Caco-2 (cell line): ENCODE measurements around the gene RFX3. TPM values are rescaled to one million over a fixed set of nuclear protein-coding genes. Genes with fewer than 3 reads are reported as not detected.

Experiments used
- BruUV-seq: library from RNA; stranded (reverse); fragments of 400-500 nt; replicated peaks from 2 replicates; lab custom pipeline; 2021; lab: Mats Ljungman, UMichigan
- CTCF ChIA-PET: fragments of 300-600 bp; sonication (Branson Sonifier 250); formaldehyde crosslinking; loops from one replicate; lab custom pipeline; 2022; ENCODE audit warnings: antibody characterized with exemption; lab: Charles Lee
- POLR2A ChIA-PET: fragments of 300-600 bp; sonication (Branson Sonifier 250); formaldehyde crosslinking; loops from one replicate; lab custom pipeline; 2022; ENCODE audit warnings: antibody characterized with exemption; lab: Charles Lee
- DNase-seq, 2 experiments: peaks; one replicate each; pipeline versions ENCODE4 v3.0.0 to v3.0.0-alpha.2; 2020 to 2022
- H3K27me3 ChIP-seq: replicated peaks from 2 replicates; pipeline ENCODE4 v1.6.0; 2011; ENCODE audit warnings: low read length; ENCODE audit not compliant: control insufficient read depth, insufficient read depth
- H3K36me3 ChIP-seq: 2 replicates; pipeline ENCODE4 v1.5.1; 2011; ENCODE audit warnings: low read length; ENCODE audit not compliant: control insufficient read depth, insufficient read depth
- H3K4me1 ChIP-seq: fragments of 250-450 bp; sonication (Bioruptor Pico); 2 replicates; pipeline ENCODE4 v1.5.1; 2020; ENCODE audit warnings: mild to moderate bottlenecking
- H3K4me3 ChIP-seq: 2 replicates; pipeline ENCODE4 v1.5.1; 2011; ENCODE audit warnings: low read depth, mild to moderate bottlenecking, control low read depth, low read length
- H3K9me3 ChIP-seq: fragments of 250-450 bp; sonication (Bioruptor Pico); 2 replicates; pipeline ENCODE4 v1.5.1; 2020; ENCODE audit warnings: mild to moderate bottlenecking, moderate library complexity
- H3K27ac Mint-ChIP-seq: one replicate; pipeline ENCODE4 v1.8.0; 2022; ENCODE audit warnings: mixed read lengths; ENCODE audit not compliant: unreplicated experiment
- H3K27me3 Mint-ChIP-seq: one replicate; pipeline ENCODE4 v1.8.0; 2022; ENCODE audit warnings: mixed read lengths; ENCODE audit not compliant: insufficient read depth, unreplicated experiment
- H3K36me3 Mint-ChIP-seq: one replicate; pipeline ENCODE4 v1.8.0; 2022; ENCODE audit warnings: mild to moderate bottlenecking, mixed read lengths; ENCODE audit not compliant: insufficient read depth, unreplicated experiment
- H3K4me1 Mint-ChIP-seq: one replicate; pipeline ENCODE4 v1.8.0; 2022; ENCODE audit warnings: low read depth, mixed read lengths; ENCODE audit not compliant: unreplicated experiment
- H3K4me3 Mint-ChIP-seq: one replicate; pipeline ENCODE4 v1.8.0; 2022; ENCODE audit warnings: mild to moderate bottlenecking, moderate library complexity, mixed read lengths; ENCODE audit not compliant: unreplicated experiment
- H3K9me3 Mint-ChIP-seq: one replicate; pipeline ENCODE4 v1.8.0; 2022; ENCODE audit warnings: mixed read lengths; ENCODE audit not compliant: unreplicated experiment
- CTCF ChIP-seq, 2 experiments: fragments of 200-600 bp in 1 of 2; IDR thresholded peaks; 1 replicate in 1 of 2; 2 replicates in 1 of 2; pipeline versions ENCODE4 v1.5.1 to v1.8.0; 2011 to 2022; ENCODE audit warnings: antibody characterized with exemption in 1 of 2, control low read depth in 1 of 2, inconsistent platforms in 1 of 2, low read depth in 1 of 2, low read length in 1 of 2, mild to moderate bottlenecking in 1 of 2, moderate library complexity in 1 of 2; ENCODE audit not compliant: insufficient read depth in 1 of 2, severe bottlenecking in 1 of 2, unreplicated experiment in 1 of 2
- intact Hi-C: fragments of 100-400 bp; cut with micrococcal nuclease; formaldehyde crosslinking; loops from one replicate; pipeline ENCODE4 v1.10.0; 2022; ENCODE audit not compliant: unreplicated experiment
- total RNA-seq: library from RNA; stranded (reverse); gene quantifications from 2 replicates; pipeline ENCODE4 v1.2.3, GENCODE V29; 2022

The RFX3 gene
- total RNA-seq, 1 experiment from 2014 or later = 4.2 TPM

- H3K27ac Mint-ChIP-seq = no peak overlapping the region
- H3K9me3 Mint-ChIP-seq = no peaks in the 10 kb centered on the region
- no peak for DNase-seq
- Histone ChIP-seq H3K27me3 (no peaks in the 10 kb centered on the region), H3K9me3 (no peaks in the 10 kb centered on the region), H3K4me1 (no peaks in the 10 kb centered on the region), H3K4me3 (no peak overlapping the region), H3K36me3 (no peaks in the 10 kb centered on the region)
- no peak overlapping the region for H3K4me3 Mint-ChIP-seq
- ChIA-PET CTCF (no interaction called here), POLR2A (no interaction called here)
- intact Hi-C loops = no loop called here
- TF ChIP-seq CTCF (IDR thresholded peaks at IDR 0.05; ENCODE audit: insufficient read depth in 1 of 2, low read depth in 1 of 2, low read length in 1 of 2, severe bottlenecking in 1 of 2, unreplicated experiment in 1 of 2) = no peak
- H3K36me3 Mint-ChIP-seq = no peaks in the 10 kb centered on the region
- peaks cover 2% of the 10 kb centered on the region for H3K27me3 Mint-ChIP-seq
- no TSS peak for BruUV-seq
- no peaks in the 10 kb centered on the region for H3K4me1 Mint-ChIP-seq
Measured at GRCh38 chr9:3386753-3387152, 139.0 kb downstream of the RFX3 start.

GRCh38 chr9:3385871-3386270 is 139.9 kb downstream of the RFX3 start:
- Mint-ChIP-seq H3K27ac (no peak overlapping the region), H3K36me3 (no peaks in the 10 kb centered on the region), H3K9me3 (no peaks in the 10 kb centered on the region), H3K4me3 (no peak overlapping the region), H3K4me1 (no peaks in the 10 kb centered on the region), H3K27me3 (peaks cover 2% of the 10 kb centered on the region)
- intact Hi-C loops = no loop called here
- no peaks in the 10 kb centered on the region for H3K4me1 ChIP-seq
- H3K36me3 ChIP-seq = no peaks in the 10 kb centered on the region
- no peak for DNase-seq
- BruUV-seq = no TSS peak
- no peak overlapping the region for H3K4me3 ChIP-seq
- H3K27me3 ChIP-seq = no peaks in the 10 kb centered on the region
- no peak for TF ChIP-seq CTCF (IDR thresholded peaks at IDR 0.05; ENCODE audit: insufficient read depth in 1 of 2, low read depth in 1 of 2, low read length in 1 of 2, severe bottlenecking in 1 of 2, unreplicated experiment in 1 of 2)
- CTCF ChIA-PET = no interaction called here
- POLR2A ChIA-PET = no interaction called here
- no peaks in the 10 kb centered on the region for H3K9me3 ChIP-seq

- intact Hi-C loops = no loop called here
- Histone ChIP-seq H3K4me1 (no peaks in the 10 kb centered on the region), H3K9me3 (no peaks in the 10 kb centered on the region), H3K36me3 (no peaks in the 10 kb centered on the region), H3K27me3 (no peaks in the 10 kb centered on the region), H3K4me3 (no peak overlapping the region)
- Mint-ChIP-seq H3K4me3 (no peak overlapping the region), H3K27ac (no peak overlapping the region), H3K9me3 (no peaks in the 10 kb centered on the region), H3K36me3 (no peaks in the 10 kb centered on the region), H3K27me3 (no peaks in the 10 kb centered on the region), H3K4me1 (no peaks in the 10 kb centered on the region)
- CTCF ChIA-PET = no interaction called here
- TF ChIP-seq CTCF (IDR thresholded peaks at IDR 0.05; ENCODE audit: insufficient read depth in 1 of 2, low read depth in 1 of 2, low read length in 1 of 2, severe bottlenecking in 1 of 2, unreplicated experiment in 1 of 2) = no peak
- POLR2A ChIA-PET = no interaction called here
- no TSS peak for BruUV-seq
- no peak for DNase-seq
Measured at GRCh38 chr9:3371842-3372241, 154.0 kb downstream of the RFX3 start.
